ENCODE results near the gene SLC35G3. TPM values are rescaled to one million over a fixed set of nuclear protein-coding genes. Genes with fewer than 3 reads are reported as not detected.

The SLC35G3 gene
- total and polyA plus RNA-seq, 2 experiments from 2014 or later, result not detected

DNA sequence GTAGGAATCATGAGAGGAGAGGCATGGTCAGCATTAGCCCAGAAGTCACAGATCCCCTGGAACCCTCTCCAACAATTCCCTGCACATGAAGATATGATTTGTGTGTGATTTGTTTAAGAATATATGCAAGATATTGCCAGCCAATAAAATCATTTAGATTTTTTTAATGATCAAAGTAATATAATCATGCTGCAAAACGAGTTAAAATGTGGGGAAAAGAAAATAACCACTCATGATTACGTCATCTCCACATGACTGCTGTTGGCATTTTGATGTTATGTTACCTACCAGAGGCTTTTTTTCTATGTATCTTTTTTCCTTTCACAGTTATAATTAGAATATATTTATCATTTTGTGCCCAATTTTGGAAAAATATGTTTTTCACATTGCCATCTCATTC lies 22.4 kb downstream of the SLC35G3 start:
- Histone ChIP-seq H3K27me3 (ENCODE audit: insufficient read depth) (no peaks in the 10 kb centered on the region), H3K36me3 (ENCODE audit: insufficient read depth) (no peaks in the 10 kb centered on the region), H3K9me2 (ENCODE audit: insufficient read depth) (no peaks in the 10 kb centered on the region), H4K20me1 (replicated peaks; ENCODE audit: insufficient read depth) (no peaks in the 10 kb centered on the region), H3K4me1 (ENCODE audit: insufficient read depth) (no peaks in the 10 kb centered on the region), H3K4me2 (no peak overlapping the region), H2AFZ (no peak overlapping the region), H3K27ac (ENCODE audit: low read depth) (no peak overlapping the region), H3K4me3 (no peak overlapping the region), H3F3A (replicated peaks; ENCODE audit: low read depth) (no peaks in the 10 kb centered on the region), H3K79me2 (replicated peaks; ENCODE audit: insufficient read depth) (no peaks in the 10 kb centered on the region)
- TF ChIP-seq NANOG (IDR thresholded peaks at IDR 0.05; ENCODE audit: borderline replicate concordance) (no peak), POLR2AphosphoS5 (IDR thresholded peaks at IDR 0.05; ENCODE audit: low read depth) (no peak), EZH2 (IDR thresholded peaks at IDR 0.05; ENCODE audit: low read depth, unreplicated experiment) (no peak), JUNB (IDR thresholded peaks at IDR 0.05; ENCODE audit: unreplicated experiment) (no peak), ZNF114 (CRISPR knock-in tag; IDR thresholded peaks at IDR 0.05) (no peak), ZNF331 (CRISPR knock-in tag; IDR thresholded peaks at IDR 0.05; ENCODE audit: low read depth) (no peak), STAT1 (IDR thresholded peaks at IDR 0.05; ENCODE audit: unreplicated experiment) (no peak), REST (IDR thresholded peaks at IDR 0.05; ENCODE audit: unreplicated experiment) (no peak), EZH2phosphoT487 (IDR thresholded peaks at IDR 0.05; ENCODE audit: unreplicated experiment) (no peak), ETS1 (IDR thresholded peaks at IDR 0.05) (no peak), CREB1 (CRISPR knock-in tag; IDR thresholded peaks at IDR 0.05; ENCODE audit: low read depth) (no peak)
- TF ChIP-seq, protein P1, sequence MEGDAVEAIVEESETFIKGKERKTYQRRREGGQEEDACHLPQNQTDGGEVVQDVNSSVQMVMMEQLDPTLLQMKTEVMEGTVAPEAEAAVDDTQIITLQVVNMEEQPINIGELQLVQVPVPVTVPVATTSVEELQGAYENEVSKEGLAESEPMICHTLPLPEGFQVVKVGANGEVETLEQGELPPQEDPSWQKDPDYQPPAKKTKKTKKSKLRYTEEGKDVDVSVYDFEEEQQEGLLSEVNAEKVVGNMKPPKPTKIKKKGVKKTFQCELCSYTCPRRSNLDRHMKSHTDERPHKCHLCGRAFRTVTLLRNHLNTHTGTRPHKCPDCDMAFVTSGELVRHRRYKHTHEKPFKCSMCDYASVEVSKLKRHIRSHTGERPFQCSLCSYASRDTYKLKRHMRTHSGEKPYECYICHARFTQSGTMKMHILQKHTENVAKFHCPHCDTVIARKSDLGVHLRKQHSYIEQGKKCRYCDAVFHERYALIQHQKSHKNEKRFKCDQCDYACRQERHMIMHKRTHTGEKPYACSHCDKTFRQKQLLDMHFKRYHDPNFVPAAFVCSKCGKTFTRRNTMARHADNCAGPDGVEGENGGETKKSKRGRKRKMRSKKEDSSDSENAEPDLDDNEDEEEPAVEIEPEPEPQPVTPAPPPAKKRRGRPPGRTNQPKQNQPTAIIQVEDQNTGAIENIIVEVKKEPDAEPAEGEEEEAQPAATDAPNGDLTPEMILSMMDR (conservative IDR thresholded peaks at IDR 0.05; ENCODE audit: low read depth in 2 of 2), result no peak
- TF ChIP-seq, protein P2, sequence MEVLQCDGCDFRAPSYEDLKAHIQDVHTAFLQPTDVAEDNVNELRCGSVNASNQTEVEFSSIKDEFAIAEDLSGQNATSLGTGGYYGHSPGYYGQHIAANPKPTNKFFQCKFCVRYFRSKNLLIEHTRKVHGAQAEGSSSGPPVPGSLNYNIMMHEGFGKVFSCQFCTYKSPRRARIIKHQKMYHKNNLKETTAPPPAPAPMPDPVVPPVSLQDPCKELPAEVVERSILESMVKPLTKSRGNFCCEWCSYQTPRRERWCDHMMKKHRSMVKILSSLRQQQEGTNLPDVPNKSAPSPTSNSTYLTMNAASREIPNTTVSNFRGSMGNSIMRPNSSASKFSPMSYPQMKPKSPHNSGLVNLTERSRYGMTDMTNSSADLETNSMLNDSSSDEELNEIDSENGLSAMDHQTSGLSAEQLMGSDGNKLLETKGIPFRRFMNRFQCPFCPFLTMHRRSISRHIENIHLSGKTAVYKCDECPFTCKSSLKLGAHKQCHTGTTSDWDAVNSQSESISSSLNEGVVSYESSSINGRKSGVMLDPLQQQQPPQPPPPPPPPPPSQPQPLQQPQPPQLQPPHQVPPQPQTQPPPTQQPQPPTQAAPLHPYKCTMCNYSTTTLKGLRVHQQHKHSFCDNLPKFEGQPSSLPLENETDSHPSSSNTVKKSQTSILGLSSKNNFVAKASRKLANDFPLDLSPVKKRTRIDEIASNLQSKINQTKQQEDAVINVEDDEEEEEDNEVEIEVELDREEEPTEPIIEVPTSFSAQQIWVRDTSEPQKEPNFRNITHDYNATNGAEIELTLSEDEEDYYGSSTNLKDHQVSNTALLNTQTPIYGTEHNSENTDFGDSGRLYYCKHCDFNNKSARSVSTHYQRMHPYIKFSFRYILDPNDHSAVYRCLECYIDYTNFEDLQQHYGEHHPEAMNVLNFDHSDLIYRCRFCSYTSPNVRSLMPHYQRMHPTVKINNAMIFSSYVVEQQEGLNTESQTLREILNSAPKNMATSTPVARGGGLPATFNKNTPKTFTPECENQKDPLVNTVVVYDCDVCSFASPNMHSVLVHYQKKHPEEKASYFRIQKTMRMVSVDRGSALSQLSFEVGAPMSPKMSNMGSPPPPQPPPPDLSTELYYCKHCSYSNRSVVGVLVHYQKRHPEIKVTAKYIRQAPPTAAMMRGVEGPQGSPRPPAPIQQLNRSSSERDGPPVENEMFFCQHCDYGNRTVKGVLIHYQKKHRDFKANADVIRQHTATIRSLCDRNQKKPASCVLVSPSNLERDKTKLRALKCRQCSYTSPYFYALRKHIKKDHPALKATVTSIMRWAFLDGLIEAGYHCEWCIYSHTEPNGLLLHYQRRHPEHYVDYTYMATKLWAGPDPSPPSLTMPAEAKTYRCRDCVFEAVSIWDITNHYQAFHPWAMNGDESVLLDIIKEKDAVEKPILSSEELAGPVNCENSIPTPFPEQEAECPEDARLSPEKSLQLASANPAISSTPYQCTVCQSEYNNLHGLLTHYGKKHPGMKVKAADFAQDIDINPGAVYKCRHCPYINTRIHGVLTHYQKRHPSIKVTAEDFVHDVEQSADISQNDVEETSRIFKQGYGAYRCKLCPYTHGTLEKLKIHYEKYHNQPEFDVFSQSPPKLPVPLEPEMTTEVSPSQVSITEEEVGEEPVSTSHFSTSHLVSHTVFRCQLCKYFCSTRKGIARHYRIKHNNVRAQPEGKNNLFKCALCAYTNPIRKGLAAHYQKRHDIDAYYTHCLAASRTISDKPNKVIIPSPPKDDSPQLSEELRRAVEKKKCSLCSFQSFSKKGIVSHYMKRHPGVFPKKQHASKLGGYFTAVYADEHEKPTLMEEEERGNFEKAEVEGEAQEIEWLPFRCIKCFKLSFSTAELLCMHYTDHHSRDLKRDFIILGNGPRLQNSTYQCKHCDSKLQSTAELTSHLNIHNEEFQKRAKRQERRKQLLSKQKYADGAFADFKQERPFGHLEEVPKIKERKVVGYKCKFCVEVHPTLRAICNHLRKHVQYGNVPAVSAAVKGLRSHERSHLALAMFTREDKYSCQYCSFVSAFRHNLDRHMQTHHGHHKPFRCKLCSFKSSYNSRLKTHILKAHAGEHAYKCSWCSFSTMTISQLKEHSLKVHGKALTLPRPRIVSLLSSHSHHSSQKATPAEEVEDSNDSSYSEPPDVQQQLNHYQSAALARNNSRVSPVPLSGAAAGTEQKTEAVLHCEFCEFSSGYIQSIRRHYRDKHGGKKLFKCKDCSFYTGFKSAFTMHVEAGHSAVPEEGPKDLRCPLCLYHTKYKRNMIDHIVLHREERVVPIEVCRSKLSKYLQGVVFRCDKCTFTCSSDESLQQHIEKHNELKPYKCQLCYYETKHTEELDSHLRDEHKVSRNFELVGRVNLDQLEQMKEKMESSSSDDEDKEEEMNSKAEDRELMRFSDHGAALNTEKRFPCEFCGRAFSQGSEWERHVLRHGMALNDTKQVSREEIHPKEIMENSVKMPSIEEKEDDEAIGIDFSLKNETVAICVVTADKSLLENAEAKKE (CRISPR knock-in tag; IDR thresholded peaks at IDR 0.05), result no peak
- ATAC-seq, result no peak
- H3K4me1 Mint-ChIP-seq, result no peaks in the 10 kb centered on the region
- peaks cover 15% of the 10 kb centered on the region for H3K27me3 Mint-ChIP-seq (ENCODE audit: insufficient read depth, low read depth, poor library complexity)
- H3K36me3 Mint-ChIP-seq (ENCODE audit: low read depth), result no peaks in the 10 kb centered on the region
- no peaks in the 10 kb centered on the region; the same call in 2 of the 3 replicates for H3K9me3 Mint-ChIP-seq
- no peak overlapping the region for H3K27ac Mint-ChIP-seq
- DNase-seq (ENCODE audit: low spot score), result no peak
- H3K4me3 Mint-ChIP-seq, result no peak overlapping the region
